Endothelial cell of umbilical vein (primary cell): ENCODE data around the gene ACTL8.

ENCODE experiments used
- CTCF ChIP-seq, 2 donors: IDR thresholded peaks; 1 replicate in 1 of 2; 2 replicates in 1 of 2; pipeline ENCODE4 v1.5.1; 2011; ENCODE audit warnings: low read length in 2 of 2, mild to moderate bottlenecking in 2 of 2, moderate library complexity in 2 of 2, control low read depth in 1 of 2, inconsistent platforms in 1 of 2, low read depth in 1 of 2; ENCODE audit not compliant: insufficient read depth in 1 of 2; ENCODE audit errors: extremely low read depth in 1 of 2
- MYC ChIP-seq: IDR thresholded peaks from one replicate; pipeline ENCODE4 v1.6.1; 2011; ENCODE audit warnings: mild to moderate bottlenecking, low read depth, low read length
- POLR2A ChIP-seq: IDR thresholded peaks from 2 replicates; pipeline ENCODE4 v1.6.1; 2012; ENCODE audit warnings: low read depth, mild to moderate bottlenecking, control low read depth, low read length

- TF ChIP-seq MYC: no peak
- TF ChIP-seq POLR2A: no peak
- no peak for TF ChIP-seq CTCF (IDR thresholded peaks at IDR 0.05; ENCODE audit: extremely low read depth in 1 of 2, insufficient read depth in 1 of 2, low read depth in 1 of 2, low read length in 2 of 2)
These were observed 114.7 kb downstream of the ACTL8 start for GRCh38 chr1:17869815-17870214.
